ENCODE measurements around the gene LDLRAD3. TPM values are rescaled to one million over a fixed set of nuclear protein-coding genes. Genes with fewer than 3 reads are reported as not detected.

Gene LDLRAD3
- total and polyA plus RNA-seq, 4 experiments from 2014 or later = not detected

DNA sequence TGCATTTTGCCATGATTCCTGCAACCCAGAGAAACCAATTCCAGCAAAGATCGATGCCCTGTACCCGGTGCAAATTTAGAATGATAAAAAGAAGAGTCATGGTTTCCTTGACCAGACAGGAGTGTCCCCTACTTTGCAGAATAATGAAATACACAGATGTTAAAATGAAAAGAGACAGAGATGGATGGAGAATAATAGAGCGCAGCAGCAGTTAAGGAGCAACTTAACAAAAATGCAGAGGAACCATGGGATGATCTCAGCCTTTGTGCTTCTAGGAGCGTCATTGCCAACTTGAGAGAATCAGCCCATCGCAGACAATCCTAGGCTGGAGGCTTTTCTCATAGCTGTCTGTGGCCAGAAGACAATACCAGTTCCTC is 127.1 kb downstream of the LDLRAD3 start:
- Histone ChIP-seq H3K4me3 (ENCODE audit: low read length in 2 of 2) (no peak overlapping the region), H3K4me1 (ENCODE audit: insufficient read depth, low read length) (no peaks in the 10 kb centered on the region), H3K27ac (ENCODE audit: low read depth, low read length) (no peak overlapping the region), H3K9me3 (ENCODE audit: control insufficient read depth in 1 of 2, low read length in 2 of 2) (no peaks in the 10 kb centered on the region), H3K36me3 (ENCODE audit: insufficient read depth, low read length) (no peaks in the 10 kb centered on the region), H3K27me3 (ENCODE audit: insufficient read depth, low read length) (no peaks in the 10 kb centered on the region)
- Mint-ChIP-seq H3K4me1 (no peaks in the 10 kb centered on the region), H3K9me3 (peaks cover 0 to 16% (median 8%) of the 10 kb centered on the region in 8 donors), H3K27ac (no peak overlapping the region), H3K4me3 (no peak overlapping the region), H3K36me3 (no peaks in the 10 kb centered on the region), H3K27me3 (peaks cover 4 to 12% of the 10 kb centered on the region in 2 donors)
- POLR2A ChIA-PET (ENCODE audit: partially characterized antibody) = no interaction called here
- CTCF ChIA-PET (ENCODE audit: partially characterized antibody) = no interaction called here
- intact Hi-C loops (cut with micrococcal nuclease) = no loop called here
- DNase-seq = no peak

DNA sequence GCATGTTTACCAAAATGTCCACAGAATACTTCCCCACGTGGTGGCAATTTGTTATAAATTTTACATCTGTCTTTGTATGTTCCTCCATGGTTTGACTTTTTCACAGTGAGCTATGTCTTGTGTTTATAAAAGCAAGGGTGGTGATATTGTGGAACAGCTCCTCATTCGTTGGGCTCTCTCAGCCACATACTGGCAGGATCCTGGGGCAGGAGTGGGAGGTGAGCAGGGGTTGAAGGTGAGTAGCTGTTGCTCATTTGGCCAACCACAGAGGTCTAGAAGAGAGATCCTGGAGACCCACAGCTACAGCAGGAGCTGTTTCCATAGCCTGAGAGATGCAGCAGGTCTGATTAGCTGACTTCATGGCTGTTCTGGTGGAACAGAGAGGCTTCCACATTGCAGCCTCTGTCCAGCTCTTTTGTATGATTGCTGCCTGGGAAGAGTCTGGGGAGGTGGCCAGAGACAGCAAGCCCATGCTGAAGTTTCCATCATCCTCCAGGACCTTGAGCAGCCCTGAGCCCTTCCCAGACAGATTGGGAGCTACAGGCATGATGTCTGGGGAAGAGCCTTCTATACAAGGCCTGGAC is 128.1 kb downstream of the LDLRAD3 start:
- Mint-ChIP-seq H3K36me3 (no peaks in the 10 kb centered on the region), H3K27ac (no peak overlapping the region), H3K4me3 (no peak overlapping the region), H3K27me3 (peaks cover 4 to 11% of the 10 kb centered on the region in 2 donors), H3K4me1 (no peaks in the 10 kb centered on the region), H3K9me3 (peaks cover 0 to 9% (median 4%) of the 10 kb centered on the region in 8 donors)
- H3K27ac ChIP-seq (ENCODE audit: low read depth, low read length) = no peak overlapping the region
- H3K4me3 ChIP-seq (ENCODE audit: low read length in 2 of 2) = no peak overlapping the region
- no peak for DNase-seq
- no peaks in the 10 kb centered on the region for H3K4me1 ChIP-seq (ENCODE audit: insufficient read depth, low read length)
- intact Hi-C loops (cut with micrococcal nuclease) = no loop called here
- CTCF ChIA-PET (ENCODE audit: partially characterized antibody) = interaction anchor here (1.2 to 1.4 kb wide), 2 partner anchors 10 to 250 kb away, joined by 3 to 4 read pairs; no protein-coding TSS in a partner anchor
- H3K36me3 ChIP-seq (ENCODE audit: insufficient read depth, low read length) = no peaks in the 10 kb centered on the region
- POLR2A ChIA-PET (ENCODE audit: partially characterized antibody) = no interaction called here
- H3K9me3 ChIP-seq (ENCODE audit: control insufficient read depth in 1 of 2, low read length in 2 of 2) = no peaks in the 10 kb centered on the region
- H3K27me3 ChIP-seq (ENCODE audit: insufficient read depth, low read length) = no peaks in the 10 kb centered on the region

DNA sequence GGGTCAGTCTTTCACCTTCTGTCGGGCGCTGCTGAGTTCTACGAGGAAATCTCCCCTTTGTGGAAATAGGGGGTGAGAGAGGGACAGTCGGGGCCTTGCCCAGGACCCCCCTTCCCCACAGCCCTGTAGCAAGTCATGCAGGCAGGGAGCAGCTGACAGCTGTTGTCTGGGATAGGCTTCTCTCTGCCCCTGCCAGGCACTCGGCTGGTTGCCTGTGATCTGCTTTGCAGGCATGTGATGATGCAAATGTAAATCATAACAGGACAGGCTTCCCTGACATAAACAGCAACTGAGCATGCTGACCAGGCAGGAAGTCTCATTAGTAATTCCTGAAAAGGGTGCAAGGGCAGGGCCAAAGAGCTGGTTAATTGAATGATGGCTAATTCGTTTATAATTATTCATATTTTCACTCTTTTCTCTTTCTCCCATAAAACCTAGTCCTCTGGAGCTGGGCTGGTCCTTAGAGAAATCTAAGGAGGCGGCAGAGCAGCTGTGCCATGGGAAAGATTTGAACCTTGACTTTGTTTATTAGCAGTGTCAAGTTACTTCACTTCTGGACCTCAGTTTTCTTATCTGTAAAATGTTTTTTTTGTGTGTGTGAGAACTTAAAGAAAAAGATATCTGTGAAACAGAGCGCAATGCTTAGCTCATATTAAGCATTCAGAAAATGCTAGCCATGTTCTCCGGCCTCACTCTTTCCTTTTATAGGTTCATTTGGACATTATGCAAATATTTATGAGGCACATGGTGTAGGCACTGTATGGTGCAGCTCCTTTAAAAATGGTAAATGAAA is 129.7 kb downstream of the LDLRAD3 start:
- Histone ChIP-seq H3K27me3 (ENCODE audit: insufficient read depth, low read length) (no peaks in the 10 kb centered on the region), H3K27ac (ENCODE audit: low read depth, low read length) (no peak overlapping the region), H3K4me3 (ENCODE audit: low read length in 2 of 2) (no peak overlapping the region), H3K9me3 (ENCODE audit: control insufficient read depth in 1 of 2, low read length in 2 of 2) (no peaks in the 10 kb centered on the region), H3K36me3 (ENCODE audit: insufficient read depth, low read length) (no peaks in the 10 kb centered on the region), H3K4me1 (ENCODE audit: insufficient read depth, low read length) (no peaks in the 10 kb centered on the region)
- no peak for DNase-seq
- Mint-ChIP-seq H3K27me3 (peaks cover 4 to 12% of the 10 kb centered on the region in 2 donors), H3K4me3 (no peak overlapping the region), H3K27ac (no peak overlapping the region), H3K9me3 (peaks cover 0 to 6% (median 0%) of the 10 kb centered on the region in 8 donors), H3K36me3 (no peaks in the 10 kb centered on the region), H3K4me1 (no peaks in the 10 kb centered on the region)
- POLR2A ChIA-PET (ENCODE audit: partially characterized antibody) = no interaction called here
- CTCF ChIA-PET (ENCODE audit: partially characterized antibody) = interaction anchor here (1.4 kb wide), 1 partner anchor 252 kb away, joined by 4 read pairs; no protein-coding TSS in a partner anchor
- intact Hi-C loops (cut with micrococcal nuclease) = no loop called here

DNA sequence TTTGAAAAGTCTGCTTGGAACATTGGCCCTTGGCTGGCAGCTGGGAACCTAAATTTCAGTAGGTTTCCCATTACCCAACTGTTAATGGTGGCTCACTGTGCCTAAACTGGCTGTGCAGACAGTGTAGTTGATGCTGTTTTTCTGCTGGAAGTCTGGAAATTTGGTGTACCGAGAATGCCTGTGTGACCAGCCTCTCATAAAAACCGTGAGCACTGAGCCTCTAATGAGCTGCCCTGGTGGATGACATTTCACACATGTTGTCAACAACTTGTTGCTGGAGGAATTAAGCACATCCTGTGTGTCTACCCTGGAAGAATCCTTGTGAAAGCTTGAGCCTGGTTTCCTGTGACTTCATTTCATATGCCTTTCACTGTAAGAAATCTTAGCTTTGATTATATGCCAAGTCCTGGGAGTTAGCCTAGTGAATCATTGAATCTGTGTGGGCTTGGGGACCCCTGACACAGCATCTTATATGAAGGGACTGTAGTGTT is 131.1 kb downstream of the LDLRAD3 start:
- CTCF ChIA-PET (ENCODE audit: partially characterized antibody) = no interaction called here

DNA sequence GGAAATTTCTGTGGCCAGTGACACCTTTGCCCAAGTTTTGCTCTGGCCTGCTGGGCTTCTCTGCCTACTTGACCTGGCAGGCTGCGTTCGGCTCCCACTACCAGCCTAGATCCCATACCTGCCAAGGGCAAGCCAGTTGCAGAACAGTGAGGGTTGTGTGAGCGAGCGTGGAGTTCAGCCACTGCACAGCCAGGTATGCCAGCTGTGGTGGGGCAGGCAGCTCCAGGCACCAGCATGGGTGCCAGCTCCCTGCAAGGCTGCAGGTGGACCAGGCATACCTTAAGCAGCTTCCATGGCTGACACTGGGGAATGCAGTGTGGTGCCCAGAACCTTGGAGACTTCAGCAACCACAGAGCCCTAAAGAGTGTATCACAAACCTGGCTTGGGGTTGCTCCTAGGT is 133.5 kb downstream of the LDLRAD3 start:
- no peaks in the 10 kb centered on the region for H3K27me3 ChIP-seq (ENCODE audit: insufficient read depth, low read length)
- peaks cover 0 to 5% (median 0%) of the 10 kb centered on the region in 8 donors for H3K9me3 Mint-ChIP-seq
- H3K4me3 ChIP-seq (ENCODE audit: low read length in 2 of 2) = no peak overlapping the region
- no peak overlapping the region for H3K27ac Mint-ChIP-seq
- peaks cover 0 to 6% of the 10 kb centered on the region in 2 donors for H3K27me3 Mint-ChIP-seq
- H3K36me3 Mint-ChIP-seq = no peaks in the 10 kb centered on the region
- intact Hi-C loops (cut with micrococcal nuclease) = no loop called here
- CTCF ChIA-PET (ENCODE audit: partially characterized antibody) = no interaction called here
- no peaks in the 10 kb centered on the region for H3K4me1 Mint-ChIP-seq
- H3K4me3 Mint-ChIP-seq = no peak overlapping the region
- H3K4me1 ChIP-seq (ENCODE audit: insufficient read depth, low read length) = no peaks in the 10 kb centered on the region
- no peaks in the 10 kb centered on the region for H3K36me3 ChIP-seq (ENCODE audit: insufficient read depth, low read length)
- no peak for DNase-seq
- no peaks in the 10 kb centered on the region for H3K9me3 ChIP-seq (ENCODE audit: control insufficient read depth in 1 of 2, low read length in 2 of 2)
- POLR2A ChIA-PET (ENCODE audit: partially characterized antibody) = no interaction called here
- H3K27ac ChIP-seq (ENCODE audit: low read depth, low read length) = no peak overlapping the region

More for the DNA sequence above, 131.1 kb downstream of the LDLRAD3 start:
- no peak overlapping the region for H3K4me3 ChIP-seq (ENCODE audit: low read length in 2 of 2)
- H3K9me3 Mint-ChIP-seq = peaks cover 0 to 5% (median 0%) of the 10 kb centered on the region in 8 donors
- H3K27me3 Mint-ChIP-seq = peaks cover 4 to 12% of the 10 kb centered on the region in 2 donors
- no peak for DNase-seq
- intact Hi-C loops (cut with micrococcal nuclease) = no loop called here
- no peaks in the 10 kb centered on the region for H3K36me3 ChIP-seq (ENCODE audit: insufficient read depth, low read length)
- no peak overlapping the region for H3K27ac Mint-ChIP-seq
- no peaks in the 10 kb centered on the region for H3K27me3 ChIP-seq (ENCODE audit: insufficient read depth, low read length)
- no peaks in the 10 kb centered on the region for H3K4me1 ChIP-seq (ENCODE audit: insufficient read depth, low read length)
- no peaks in the 10 kb centered on the region for H3K36me3 Mint-ChIP-seq
- H3K9me3 ChIP-seq (ENCODE audit: control insufficient read depth in 1 of 2, low read length in 2 of 2) = no peaks in the 10 kb centered on the region
- no peak overlapping the region for H3K27ac ChIP-seq (ENCODE audit: low read depth, low read length)
- POLR2A ChIA-PET (ENCODE audit: partially characterized antibody) = no interaction called here
- no peaks in the 10 kb centered on the region for H3K4me1 Mint-ChIP-seq
- no peak overlapping the region for H3K4me3 Mint-ChIP-seq

DNA sequence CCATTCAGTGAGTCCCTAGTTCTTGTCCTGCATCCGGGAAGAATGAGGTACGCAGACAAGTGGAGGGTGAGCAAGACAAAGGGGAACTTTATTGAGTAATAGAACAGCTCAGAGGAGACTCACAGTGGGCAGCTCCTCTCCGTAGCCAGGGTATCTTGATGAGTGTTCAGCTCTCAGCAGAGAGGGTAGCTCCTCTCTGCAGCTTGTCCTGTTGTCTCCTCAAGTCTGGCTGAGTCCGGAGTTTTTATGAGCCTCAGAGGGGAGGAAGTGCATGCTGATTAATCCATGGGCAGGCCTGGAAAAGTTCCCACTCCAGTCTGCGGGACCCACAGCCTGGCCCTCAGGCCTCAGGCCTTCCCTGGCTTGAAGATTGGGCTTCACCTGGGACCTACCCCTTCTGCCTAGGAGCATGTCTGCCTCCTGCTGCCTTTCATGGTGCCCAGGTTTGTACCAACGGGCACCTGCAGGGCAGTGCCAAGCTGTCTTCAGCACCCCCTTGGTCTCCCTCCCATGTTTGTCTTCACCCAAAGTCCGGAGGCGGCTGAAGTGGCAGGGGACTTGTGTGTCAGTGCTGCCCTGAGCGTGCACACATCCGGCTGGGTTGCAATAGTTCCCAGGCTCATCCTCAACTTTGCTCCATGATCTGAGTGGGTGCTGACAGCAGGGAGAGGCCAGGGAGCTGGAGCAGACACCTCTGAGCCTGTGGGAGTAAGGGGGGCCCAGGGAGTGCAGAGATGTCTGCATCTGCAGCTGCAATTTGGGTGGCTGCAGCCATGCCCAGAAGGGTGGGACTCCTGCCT is 134.2 kb downstream of the LDLRAD3 start:
- Mint-ChIP-seq H3K36me3 (no peaks in the 10 kb centered on the region), H3K27me3 (peaks cover 0 to 3% of the 10 kb centered on the region in 2 donors), H3K27ac (no peak overlapping the region), H3K9me3 (peaks cover 0 to 10% (median under 1%) of the 10 kb centered on the region in 8 donors), H3K4me1 (no peaks in the 10 kb centered on the region), H3K4me3 (no peak overlapping the region)
- H3K36me3 ChIP-seq (ENCODE audit: insufficient read depth, low read length) = no peaks in the 10 kb centered on the region
- CTCF ChIA-PET (ENCODE audit: partially characterized antibody) = no interaction called here
- intact Hi-C loops (cut with micrococcal nuclease) = no loop called here
- POLR2A ChIA-PET (ENCODE audit: partially characterized antibody) = no interaction called here
- no peaks in the 10 kb centered on the region for H3K4me1 ChIP-seq (ENCODE audit: insufficient read depth, low read length)
- H3K27ac ChIP-seq (ENCODE audit: low read depth, low read length) = no peak overlapping the region
- no peak overlapping the region for H3K4me3 ChIP-seq (ENCODE audit: low read length in 2 of 2)
- H3K27me3 ChIP-seq (ENCODE audit: insufficient read depth, low read length) = no peaks in the 10 kb centered on the region
- H3K9me3 ChIP-seq (ENCODE audit: control insufficient read depth in 1 of 2, low read length in 2 of 2) = no peaks in the 10 kb centered on the region
- DNase-seq = no peak

DNA sequence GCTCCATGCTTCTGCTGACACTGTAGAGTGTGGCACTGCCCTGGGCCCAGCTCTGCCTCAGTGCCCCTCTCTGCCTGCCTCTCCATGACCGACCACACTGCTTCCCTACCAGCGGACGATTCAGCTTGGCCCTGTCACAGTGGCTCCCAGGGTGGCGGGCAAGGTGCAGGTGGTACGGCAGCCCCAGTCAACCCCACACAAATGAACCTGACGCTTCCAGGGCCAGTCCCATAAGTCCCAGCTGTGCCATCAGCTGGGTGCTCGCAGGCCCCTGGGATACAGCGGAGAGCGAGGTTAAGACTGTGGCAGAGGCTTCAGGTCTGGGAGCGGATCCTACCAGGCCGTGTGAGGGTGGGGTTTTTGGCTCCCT is 134.8 kb downstream of the LDLRAD3 start:
- Histone ChIP-seq H3K4me1 (ENCODE audit: insufficient read depth, low read length) (no peaks in the 10 kb centered on the region), H3K27me3 (ENCODE audit: insufficient read depth, low read length) (no peaks in the 10 kb centered on the region), H3K36me3 (ENCODE audit: insufficient read depth, low read length) (no peaks in the 10 kb centered on the region), H3K27ac (ENCODE audit: low read depth, low read length) (no peak overlapping the region), H3K4me3 (ENCODE audit: low read length in 2 of 2) (no peak overlapping the region), H3K9me3 (ENCODE audit: control insufficient read depth in 1 of 2, low read length in 2 of 2) (no peaks in the 10 kb centered on the region)
- ChIA-PET CTCF (ENCODE audit: partially characterized antibody) (no interaction called here), POLR2A (ENCODE audit: partially characterized antibody) (no interaction called here)
- Mint-ChIP-seq H3K4me1 (no peaks in the 10 kb centered on the region), H3K36me3 (no peaks in the 10 kb centered on the region), H3K9me3 (peaks cover 0 to 10% (median under 1%) of the 10 kb centered on the region in 8 donors), H3K27me3 (peaks cover 0 to 1% of the 10 kb centered on the region in 2 donors), H3K4me3 (no peak overlapping the region), H3K27ac (no peak overlapping the region)
- no peak for DNase-seq
- intact Hi-C loops (cut with micrococcal nuclease) = no loop called here

Measured in CD4-positive, alpha-beta memory T cell (primary cell).